ENCODE results near the gene EIF2A. TPM values are rescaled to one million over a fixed set of nuclear protein-coding genes. Genes with fewer than 3 reads are reported as not detected.

EIF2A gene
- total and polyA plus RNA-seq, 9 of the 15 experiments (the other 6 are each of a cell fraction or from before 2014, with no cell fraction given) = 106 to 192 (median 168) TPM

DNA sequence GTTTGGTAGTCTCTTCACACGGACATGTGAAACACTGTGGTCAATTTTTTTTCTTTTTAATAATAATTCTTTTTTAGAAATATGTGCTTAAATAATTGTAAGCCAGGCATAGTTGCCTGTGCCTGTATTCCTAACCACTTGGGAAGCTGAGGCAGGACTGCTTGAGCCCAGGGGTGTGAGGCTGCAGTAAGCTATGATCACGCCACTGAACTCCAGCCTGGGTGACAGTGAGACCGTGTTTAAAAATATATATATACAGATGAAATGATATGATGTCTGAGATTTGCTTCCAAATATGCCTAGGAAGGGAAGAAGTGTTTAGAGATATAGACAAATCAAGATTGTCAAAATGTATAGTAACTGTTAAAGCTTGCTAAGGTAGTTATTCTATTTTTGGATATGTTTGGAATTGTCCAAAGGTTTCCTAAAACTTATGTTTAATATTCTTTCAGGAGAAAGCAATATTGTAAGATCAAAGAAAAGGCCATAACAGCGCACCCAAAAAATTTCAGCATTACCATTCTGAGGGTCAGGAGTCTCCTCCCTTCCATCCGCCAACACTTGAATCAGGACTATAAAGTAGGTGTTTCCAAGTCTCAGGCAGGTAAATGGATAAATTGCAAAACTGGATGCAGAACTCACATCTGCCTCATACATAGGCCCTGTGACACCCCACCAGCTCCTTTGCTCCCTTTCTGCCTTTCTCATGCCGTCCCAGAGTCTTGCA, 56.0 kb downstream of the EIF2A start (continued):
- TF ChIP-seq POLR2B (IDR thresholded peaks at IDR 0.05; ENCODE audit: low read depth, partially characterized antibody) = no peak
- peak; percentile 66 for TF ChIP-seq EHMT2 (IDR thresholded peaks at IDR 0.05)
- TF ChIP-seq, protein P1, sequence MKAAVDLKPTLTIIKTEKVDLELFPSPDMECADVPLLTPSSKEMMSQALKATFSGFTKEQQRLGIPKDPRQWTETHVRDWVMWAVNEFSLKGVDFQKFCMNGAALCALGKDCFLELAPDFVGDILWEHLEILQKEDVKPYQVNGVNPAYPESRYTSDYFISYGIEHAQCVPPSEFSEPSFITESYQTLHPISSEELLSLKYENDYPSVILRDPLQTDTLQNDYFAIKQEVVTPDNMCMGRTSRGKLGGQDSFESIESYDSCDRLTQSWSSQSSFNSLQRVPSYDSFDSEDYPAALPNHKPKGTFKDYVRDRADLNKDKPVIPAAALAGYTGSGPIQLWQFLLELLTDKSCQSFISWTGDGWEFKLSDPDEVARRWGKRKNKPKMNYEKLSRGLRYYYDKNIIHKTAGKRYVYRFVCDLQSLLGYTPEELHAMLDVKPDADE (conservative IDR thresholded peaks at IDR 0.05; ENCODE audit: control insufficient read depth, low read depth, low read length) = no peak
- TF ChIP-seq SMARCC2 (IDR thresholded peaks at IDR 0.05; ENCODE audit: low read depth) = 0 out of 2 replicates have a peak, but pooled peaks have one; percentile 29
- TF ChIP-seq, protein P2, sequence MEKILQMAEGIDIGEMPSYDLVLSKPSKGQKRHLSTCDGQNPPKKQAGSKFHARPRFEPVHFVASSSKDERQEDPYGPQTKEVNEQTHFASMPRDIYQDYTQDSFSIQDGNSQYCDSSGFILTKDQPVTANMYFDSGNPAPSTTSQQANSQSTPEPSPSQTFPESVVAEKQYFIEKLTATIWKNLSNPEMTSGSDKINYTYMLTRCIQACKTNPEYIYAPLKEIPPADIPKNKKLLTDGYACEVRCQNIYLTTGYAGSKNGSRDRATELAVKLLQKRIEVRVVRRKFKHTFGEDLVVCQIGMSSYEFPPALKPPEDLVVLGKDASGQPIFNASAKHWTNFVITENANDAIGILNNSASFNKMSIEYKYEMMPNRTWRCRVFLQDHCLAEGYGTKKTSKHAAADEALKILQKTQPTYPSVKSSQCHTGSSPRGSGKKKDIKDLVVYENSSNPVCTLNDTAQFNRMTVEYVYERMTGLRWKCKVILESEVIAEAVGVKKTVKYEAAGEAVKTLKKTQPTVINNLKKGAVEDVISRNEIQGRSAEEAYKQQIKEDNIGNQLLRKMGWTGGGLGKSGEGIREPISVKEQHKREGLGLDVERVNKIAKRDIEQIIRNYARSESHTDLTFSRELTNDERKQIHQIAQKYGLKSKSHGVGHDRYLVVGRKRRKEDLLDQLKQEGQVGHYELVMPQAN (IDR thresholded peaks at IDR 0.05; ENCODE audit: borderline replicate concordance) = peak; percentile 38; the same call in 1 of the 2 replicates
- no peak for TF ChIP-seq TEAD2 (tag; IDR thresholded peaks at IDR 0.05)
- TF ChIP-seq, protein P3, sequence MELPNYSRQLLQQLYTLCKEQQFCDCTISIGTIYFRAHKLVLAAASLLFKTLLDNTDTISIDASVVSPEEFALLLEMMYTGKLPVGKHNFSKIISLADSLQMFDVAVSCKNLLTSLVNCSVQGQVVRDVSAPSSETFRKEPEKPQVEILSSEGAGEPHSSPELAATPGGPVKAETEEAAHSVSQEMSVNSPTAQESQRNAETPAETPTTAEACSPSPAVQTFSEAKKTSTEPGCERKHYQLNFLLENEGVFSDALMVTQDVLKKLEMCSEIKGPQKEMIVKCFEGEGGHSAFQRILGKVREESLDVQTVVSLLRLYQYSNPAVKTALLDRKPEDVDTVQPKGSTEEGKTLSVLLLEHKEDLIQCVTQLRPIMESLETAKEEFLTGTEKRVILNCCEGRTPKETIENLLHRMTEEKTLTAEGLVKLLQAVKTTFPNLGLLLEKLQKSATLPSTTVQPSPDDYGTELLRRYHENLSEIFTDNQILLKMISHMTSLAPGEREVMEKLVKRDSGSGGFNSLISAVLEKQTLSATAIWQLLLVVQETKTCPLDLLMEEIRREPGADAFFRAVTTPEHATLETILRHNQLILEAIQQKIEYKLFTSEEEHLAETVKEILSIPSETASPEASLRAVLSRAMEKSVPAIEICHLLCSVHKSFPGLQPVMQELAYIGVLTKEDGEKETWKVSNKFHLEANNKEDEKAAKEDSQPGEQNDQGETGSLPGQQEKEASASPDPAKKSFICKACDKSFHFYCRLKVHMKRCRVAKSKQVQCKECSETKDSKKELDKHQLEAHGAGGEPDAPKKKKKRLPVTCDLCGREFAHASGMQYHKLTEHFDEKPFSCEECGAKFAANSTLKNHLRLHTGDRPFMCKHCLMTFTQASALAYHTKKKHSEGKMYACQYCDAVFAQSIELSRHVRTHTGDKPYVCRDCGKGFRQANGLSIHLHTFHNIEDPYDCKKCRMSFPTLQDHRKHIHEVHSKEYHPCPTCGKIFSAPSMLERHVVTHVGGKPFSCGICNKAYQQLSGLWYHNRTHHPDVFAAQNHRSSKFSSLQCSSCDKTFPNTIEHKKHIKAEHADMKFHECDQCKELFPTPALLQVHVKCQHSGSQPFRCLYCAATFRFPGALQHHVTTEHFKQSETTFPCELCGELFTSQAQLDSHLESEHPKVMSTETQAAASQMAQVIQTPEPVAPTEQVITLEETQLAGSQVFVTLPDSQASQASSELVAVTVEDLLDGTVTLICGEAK (IDR thresholded peaks at IDR 0.05) = 0 out of 2 replicates have a peak, but pooled peaks have one; percentile 30
- TF ChIP-seq, protein P3 (CRISPR knock-in tag; IDR thresholded peaks at IDR 0.05) = no peak
- TF ChIP-seq FOXK2 (conservative IDR thresholded peaks at IDR 0.05 in 1 of 2, IDR thresholded peaks at IDR 0.05 in 1 of 2; ENCODE audit: low read depth in 2 of 2) = peak; percentile 39 to 40; a peak in 1 of 4 replicates
- TF ChIP-seq, protein P4, sequence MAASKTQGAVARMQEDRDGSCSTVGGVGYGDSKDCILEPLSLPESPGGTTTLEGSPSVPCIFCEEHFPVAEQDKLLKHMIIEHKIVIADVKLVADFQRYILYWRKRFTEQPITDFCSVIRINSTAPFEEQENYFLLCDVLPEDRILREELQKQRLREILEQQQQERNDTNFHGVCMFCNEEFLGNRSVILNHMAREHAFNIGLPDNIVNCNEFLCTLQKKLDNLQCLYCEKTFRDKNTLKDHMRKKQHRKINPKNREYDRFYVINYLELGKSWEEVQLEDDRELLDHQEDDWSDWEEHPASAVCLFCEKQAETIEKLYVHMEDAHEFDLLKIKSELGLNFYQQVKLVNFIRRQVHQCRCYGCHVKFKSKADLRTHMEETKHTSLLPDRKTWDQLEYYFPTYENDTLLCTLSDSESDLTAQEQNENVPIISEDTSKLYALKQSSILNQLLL (CRISPR knock-in tag; IDR thresholded peaks at IDR 0.05; ENCODE audit: borderline replicate concordance) = no peak
